Measurements from ENCODE around the gene ATP7B.

ATP7B gene

GRCh38 chr13:51942189-51942588, 69.1 kb downstream of the ATP7B start:
- DNase-seq = no peak

DNA sequence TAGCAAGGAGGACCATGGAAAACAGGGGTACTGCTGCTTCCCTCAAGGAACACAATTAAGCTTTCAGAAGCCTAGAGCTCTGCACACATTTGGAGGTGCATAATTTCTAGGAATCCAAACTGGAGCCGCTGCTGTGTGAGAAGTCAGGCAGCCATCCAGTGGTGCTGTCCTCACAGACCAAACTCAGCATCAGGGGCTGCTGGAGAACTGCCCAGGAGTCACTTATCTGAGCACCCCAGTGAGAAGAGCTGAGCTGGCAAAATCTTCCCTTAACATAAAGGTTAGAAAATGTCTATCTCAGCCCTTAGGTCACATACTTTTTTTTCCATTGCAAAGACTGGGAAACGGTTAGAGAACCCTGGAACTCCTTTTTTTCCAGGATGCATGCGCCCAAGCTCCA, 72.8 kb downstream of the ATP7B start:
- DNase-seq = no peak

GRCh38 chr13:51937320-51938290, 73.6 kb downstream of the ATP7B start:
- DNase-seq = no peak

GRCh38 chr13:51935326-51936171, 75.7 kb downstream of the ATP7B start:
- peak; percentile 12 for DNase-seq

DNA sequence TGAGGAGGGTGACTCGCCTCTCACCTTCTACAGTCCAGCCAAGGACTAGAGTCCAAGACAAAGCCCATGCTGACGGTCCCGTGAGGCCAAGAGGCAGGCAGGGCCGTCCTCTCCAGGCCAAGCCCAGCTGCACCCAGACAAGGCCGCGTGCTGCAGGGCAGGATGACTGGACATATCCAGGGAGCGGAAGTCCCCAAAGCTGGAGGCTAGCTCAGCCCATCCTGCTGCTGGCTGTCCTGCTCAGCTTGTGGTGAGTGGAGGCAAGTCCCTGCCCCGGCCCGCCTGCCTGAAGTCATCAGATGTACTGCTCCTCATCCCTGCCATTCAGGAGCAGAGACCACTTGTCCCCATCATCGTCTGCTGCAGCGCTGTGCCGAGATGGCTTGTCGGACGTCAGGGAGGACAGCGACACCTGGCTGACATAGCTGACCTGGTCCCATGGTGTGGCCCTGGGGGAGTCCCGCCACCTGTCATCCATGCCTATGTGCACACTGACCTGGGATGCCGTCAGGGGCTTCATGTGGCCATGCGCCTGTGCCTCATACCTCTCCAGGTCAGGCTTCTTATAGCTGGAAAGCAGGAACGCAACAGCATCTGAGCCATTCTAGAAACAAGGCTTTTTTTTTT, 76.7 kb downstream of the ATP7B start:
- no peak for DNase-seq

DNA sequence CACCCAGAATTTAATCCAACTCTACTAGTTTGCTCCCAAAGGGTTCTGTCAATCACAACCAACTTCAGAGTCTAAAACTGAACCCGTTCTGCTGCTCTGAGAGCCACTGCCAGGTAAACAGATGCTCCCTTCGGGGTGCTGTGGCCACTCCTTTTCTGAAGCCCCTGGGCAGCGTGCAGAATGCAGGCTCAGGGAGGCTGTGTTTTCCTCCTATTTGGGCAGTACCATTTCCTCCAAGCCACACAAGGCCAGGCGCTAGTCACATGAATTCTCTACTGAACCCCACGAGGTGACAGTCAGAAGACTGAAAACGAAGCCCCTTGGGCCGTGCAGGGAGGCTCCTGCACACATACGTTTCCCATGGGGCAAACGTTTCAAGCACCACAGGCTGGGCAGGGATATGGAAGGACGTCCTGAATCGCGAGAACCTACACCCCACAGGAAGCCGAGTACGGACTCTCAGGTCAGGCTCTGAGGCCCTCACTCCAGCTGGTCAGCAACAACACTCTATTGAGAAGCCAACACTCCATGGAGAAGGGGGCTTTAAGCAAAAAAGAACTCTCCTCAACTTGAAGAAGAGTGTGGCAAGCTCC, 77.7 kb downstream of the ATP7B start:
- no peak for DNase-seq

DNA sequence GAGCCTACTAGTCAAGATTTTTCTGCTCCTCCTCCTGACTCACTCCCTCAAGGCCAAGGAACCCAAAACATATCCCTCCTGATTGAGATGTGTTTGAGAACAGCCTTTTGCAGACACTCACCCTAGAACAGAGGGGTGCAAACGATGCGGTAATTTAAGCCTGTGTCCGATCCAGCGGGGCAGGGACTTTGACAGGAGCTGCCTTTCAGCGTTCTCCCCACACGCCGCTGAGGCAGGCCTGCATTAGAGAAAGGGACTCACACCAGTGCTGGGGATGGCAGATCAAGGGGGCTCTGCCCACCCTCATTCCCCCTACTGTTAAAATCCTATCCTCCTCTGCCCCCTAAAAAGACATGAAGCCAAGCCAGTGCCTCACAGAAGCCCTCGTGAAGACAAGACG, 79.0 kb downstream of the ATP7B start:
- no peak for DNase-seq

GRCh38 chr13:51931606-51932005, 79.6 kb downstream of the ATP7B start:
- no peak for DNase-seq

DNA sequence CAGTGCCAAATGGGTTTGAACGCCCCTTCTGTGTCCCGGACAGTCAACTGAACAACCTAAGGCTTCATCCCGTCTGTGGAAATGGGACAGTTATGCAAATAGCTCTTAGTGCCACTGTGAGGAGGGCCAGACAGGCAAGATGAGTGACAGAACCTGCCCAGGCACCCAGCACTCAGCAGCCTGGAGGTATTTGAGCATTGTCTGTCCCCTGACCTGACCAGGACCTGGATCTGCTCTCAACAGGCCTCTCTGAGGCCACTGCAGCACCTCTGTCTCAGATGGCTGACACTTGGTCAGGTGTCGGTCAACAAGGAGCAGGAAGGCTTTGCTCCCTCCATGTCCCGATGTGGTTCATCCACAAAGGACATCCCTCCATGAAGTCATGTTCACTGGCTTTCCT, 81.6 kb downstream of the ATP7B start:
- no peak for DNase-seq

- DNase-seq = no peak
Observed at GRCh38 chr13:51928231-51928630, 83.0 kb downstream of the ATP7B start.

- no peak for DNase-seq
Observed at GRCh38 chr13:51927129-51927528, 84.1 kb downstream of the ATP7B start.

GRCh38 chr13:51926528-51926885, 84.7 kb downstream of the ATP7B start:
- no peak for DNase-seq

- DNase-seq = no peak
Observed at GRCh38 chr13:51925865-51926527, 85.3 kb downstream of the ATP7B start.

DNA sequence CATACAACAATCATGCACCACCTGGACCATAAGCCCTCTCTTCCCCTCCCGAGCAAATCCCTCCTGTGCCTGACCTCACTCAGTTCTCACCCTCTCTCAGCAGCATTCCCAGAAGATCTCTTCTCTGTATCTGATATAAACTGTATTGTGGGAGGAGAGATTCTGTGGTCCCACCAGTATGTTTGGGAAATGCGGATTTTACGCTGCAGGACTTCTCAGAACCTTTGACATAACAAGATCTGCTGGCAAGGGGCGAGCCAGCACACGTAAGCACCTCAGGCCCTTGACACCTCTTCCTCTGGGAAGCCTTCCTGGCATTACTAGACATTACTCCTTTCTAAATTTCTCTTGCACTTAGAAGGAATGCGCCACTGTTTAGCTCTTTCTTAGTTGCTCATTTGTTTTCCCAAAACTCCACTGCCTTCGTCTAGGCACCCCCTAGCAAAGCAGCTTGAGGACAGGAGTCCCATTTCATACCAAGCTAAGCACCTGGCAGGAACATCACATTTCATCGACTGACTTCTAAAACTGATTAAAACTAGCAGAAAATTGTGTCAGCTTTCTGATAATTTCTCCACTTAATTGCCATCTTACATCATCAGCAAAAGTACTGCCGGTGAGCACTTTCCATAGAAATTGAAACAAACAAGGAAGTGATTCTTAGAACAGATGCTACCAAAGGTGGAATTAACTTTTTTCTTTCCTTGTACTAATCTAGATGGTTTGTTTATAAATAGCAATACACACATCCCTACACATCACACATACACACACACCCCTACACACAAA, 86.3 kb downstream of the ATP7B start:
- no peak for DNase-seq

DNA sequence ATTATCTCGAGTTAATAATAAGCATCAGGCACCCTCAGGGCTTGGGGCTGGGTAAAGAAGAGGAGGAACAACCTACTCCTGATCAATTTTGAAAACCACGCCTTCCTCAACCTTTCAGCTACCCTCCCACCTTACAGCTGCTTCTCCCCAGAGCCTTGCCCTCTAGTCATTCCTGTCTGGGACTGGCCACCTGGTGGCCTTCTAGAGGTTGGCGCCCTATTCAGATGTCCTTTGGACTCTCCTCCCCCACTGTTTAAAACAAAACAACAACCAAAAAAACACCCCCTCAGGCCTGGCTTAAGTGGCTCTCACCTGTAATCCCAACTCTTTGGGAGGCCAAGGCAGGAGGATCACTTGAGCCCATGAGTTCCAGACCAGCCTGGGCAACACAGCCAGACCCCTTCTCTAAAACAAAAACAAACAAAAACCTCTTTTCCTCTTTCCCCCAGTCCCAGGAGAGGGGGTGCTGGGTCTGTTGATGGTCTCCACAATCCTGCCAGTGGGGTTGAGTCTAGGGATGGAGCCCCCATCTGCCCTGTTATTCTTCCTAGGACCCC, 87.2 kb downstream of the ATP7B start:
- peak; percentile 1 for DNase-seq

DNA sequence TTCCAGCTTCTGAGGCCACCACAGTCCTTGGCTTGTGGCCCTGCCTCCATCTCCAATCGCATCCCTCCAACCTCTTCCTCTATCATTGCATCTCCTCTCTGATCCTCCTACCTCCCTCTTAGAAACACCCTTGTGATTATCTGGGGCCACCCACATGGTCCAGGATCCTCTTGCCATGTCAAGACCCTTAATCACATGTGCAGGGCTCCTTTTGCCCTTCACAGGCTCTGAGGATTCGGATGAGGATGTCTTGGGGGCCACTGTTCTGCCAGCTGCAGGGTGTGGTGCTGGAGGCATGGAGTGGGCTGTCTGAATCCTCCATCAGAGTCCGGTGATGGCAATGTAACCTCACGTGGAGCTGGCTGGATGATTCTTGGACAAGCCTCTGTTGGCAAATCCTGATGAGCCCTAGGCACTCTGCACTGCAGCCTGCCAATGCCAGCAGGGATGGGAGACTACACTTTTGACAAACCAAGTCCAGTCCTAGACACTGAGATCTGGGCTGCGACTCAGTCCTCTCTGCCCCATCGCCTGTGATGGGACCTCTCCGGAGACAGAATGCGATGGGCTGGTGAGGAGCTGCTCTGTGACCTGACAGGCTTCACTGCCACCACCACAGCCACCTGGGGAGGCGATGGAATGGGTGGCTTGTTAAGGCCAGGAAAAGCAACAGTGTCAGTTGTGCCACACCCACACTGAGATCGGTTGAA, 88.3 kb downstream of the ATP7B start:
- DNase-seq = no peak

DNA sequence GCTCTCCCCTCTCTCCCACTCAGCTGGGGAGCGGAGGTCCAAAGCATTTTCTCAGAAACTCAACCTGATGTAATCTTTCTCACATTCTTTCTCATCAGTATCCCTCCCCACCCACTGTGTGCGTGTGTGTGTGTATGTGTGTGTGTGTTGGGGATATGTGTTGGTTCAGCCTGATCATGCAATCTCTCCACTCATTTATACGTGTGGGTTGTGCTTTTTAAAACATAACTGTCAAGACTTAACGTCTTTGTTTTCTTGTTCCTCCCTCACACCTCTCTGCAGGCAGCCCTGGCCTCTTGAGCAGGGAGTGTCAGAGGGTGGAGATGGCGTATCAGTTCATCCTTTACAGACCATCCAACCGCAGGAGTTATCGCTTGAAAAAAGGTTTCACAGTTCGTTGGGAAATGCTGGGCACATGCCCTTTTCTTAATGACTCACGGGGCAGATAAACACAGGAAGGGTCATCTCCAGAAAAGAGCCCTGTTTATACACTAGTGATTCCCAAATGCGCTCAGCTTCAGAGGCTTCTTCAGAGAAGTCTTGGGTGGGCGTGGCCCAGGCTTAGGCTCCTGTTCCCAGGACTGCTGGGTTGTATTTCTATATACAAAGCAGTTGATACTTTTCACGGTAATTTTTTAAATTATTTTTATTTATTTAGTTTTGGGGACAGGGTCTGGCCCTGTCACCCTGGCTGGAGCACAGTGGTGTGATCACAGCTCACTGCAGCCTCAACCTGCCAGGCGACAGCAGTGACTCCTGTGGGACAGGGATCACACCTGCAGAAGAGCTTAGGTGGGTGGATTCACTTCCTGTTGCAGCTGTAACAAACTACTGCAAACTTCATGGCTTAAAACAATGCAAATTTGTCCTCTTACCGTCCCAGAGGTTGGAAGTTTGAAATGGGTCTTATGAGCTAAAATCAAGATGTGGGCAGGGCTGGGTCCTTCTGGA, 89.2 kb downstream of the ATP7B start:
- peak; percentile 3 for DNase-seq

- no peak for DNase-seq
Observed at GRCh38 chr13:51920786-51921185, 90.5 kb downstream of the ATP7B start.

- DNase-seq = no peak
Observed at GRCh38 chr13:51920267-51920666, 91.0 kb downstream of the ATP7B start.
